Panc1 (cell line): ENCODE data around the gene CREB5.

Experiments used
- CTCF ChIP-seq: fragments of 450-650 bp; IDR thresholded peaks from 2 replicates; pipeline ENCODE4 v1.5.1; 2017; ENCODE audit warnings: mild to moderate bottlenecking
- POLR2AphosphoS5 ChIP-seq: IDR thresholded peaks from 2 replicates; pipeline ENCODE4 v1.6.1; 2012; ENCODE audit warnings: mild to moderate bottlenecking, low read depth, low read length, moderate library complexity
- REST ChIP-seq, 2 experiments: IDR thresholded peaks; 2 replicates each; pipeline ENCODE4 v1.6.1; 2011 to 2012; ENCODE audit warnings: low read depth in 2 of 2, control low read depth in 1 of 2, low read length in 1 of 2, mild to moderate bottlenecking in 1 of 2, moderate library complexity in 1 of 2; ENCODE audit not compliant: insufficient read depth in 1 of 2
- SIN3A ChIP-seq: IDR thresholded peaks from 2 replicates; pipeline ENCODE4 v1.6.1; 2012; ENCODE audit warnings: low read depth, mild to moderate bottlenecking, low read length, moderate library complexity, borderline replicate concordance; ENCODE audit not compliant: insufficient read depth

GRCh38 chr7:28554802-28555471 is 142.6 kb downstream of the CREB5 start:
- TF ChIP-seq CTCF = no peak
- TF ChIP-seq REST (IDR thresholded peaks at IDR 0.05; ENCODE audit: insufficient read depth in 1 of 2, low read depth in 2 of 2, low read length in 1 of 2) = no peak
- no peak for TF ChIP-seq SIN3A
- TF ChIP-seq POLR2AphosphoS5 = no peak
